ENCODE measurements around the gene CLCN1. TPM values are rescaled to one million over a fixed set of nuclear protein-coding genes. Genes with fewer than 3 reads are reported as not detected.

CLCN1 gene
- total RNA-seq, 2 experiments from 2014 or later: not detected

DNA sequence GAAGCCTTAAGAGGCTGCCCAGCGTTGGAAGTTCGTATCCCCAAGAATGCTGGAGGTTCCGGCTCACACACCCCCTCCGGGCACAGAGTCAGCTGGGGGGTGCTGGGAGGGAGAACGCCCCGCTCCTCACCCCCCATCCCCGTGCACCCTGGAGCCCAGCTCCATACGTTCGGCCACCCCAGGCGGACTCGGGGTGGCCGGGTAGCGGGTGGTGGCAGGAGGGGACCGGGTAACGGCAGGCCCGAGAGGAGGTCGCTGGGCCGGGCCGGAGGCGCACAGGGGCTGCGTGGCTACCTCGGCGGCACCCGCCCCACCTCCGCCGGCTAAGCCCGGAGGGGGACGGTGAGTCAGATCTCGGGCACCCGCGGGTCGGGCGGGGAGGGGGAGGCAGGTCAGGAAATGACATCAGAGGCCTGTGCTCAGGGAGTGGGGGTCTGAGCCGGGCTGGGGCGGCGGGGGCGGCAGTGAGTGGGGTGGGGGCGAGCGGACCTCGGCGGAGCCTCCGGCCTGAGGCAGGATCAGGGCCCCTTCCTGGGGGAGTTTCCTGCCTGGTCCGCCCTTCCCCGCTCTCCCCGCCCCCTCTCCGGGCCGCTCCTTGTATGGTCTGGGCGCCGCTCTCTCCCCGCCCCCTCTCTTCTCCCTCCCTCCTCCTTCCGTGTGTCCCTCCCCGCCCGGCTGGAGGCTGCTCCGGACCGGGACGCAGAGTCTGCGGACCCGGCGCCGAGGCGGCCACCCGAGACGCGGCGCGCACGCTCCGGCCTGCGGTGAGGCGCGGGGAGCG is 64.9 kb downstream of the CLCN1 start, which contains the start of gene ZYX:
ZYX (plus strand) TSS at position 700 of the 781 bp plus-strand sequence. CDS start 227 bp downstream, outside the sequence.
- no peaks in the 10 kb centered on the region for H3K79me2 ChIP-seq (ENCODE audit: insufficient read depth, low read depth, low read length)
- no peaks in the 10 kb centered on the region for H4K20me1 ChIP-seq (ENCODE audit: insufficient read depth, low read length)
- no peaks in the 10 kb centered on the region for H3K9me2 ChIP-seq (ENCODE audit: insufficient read depth, low read length)
- peak within 1 kb of the TSS; percentile 98 for H3K4me2 ChIP-seq (ENCODE audit: low read length)
- peak; percentile 50 for DNase-seq (ENCODE audit: low spot score)
- peak within 1 kb of the TSS; percentile 90 for H2AFZ ChIP-seq (ENCODE audit: low read length)
- no peaks in the 10 kb centered on the region for H3K9me3 ChIP-seq (ENCODE audit: low read length)
- no peaks in the 10 kb centered on the region for H3K36me3 ChIP-seq (ENCODE audit: insufficient read depth, low read length)
- H3K27ac ChIP-seq (ENCODE audit: low read depth, low read length, poor library complexity, severe bottlenecking): no peak within 1 kb of the TSS
- POLR2A ChIA-PET: no interaction called here
- no TSS peak for BruUV-seq (replicated peaks)
- intact Hi-C loops (cut with micrococcal nuclease; ENCODE audit: unreplicated experiment): loop anchor here (1.0 kb wide), 1 partner anchor 35 kb away; no protein-coding TSS in a partner anchor
- H3K4me1 ChIP-seq (ENCODE audit: insufficient read depth, low read length, poor library complexity, severe bottlenecking): no peaks in the 10 kb centered on the region
- CTCF ChIA-PET (ENCODE audit: unreplicated experiment): interaction anchor here (0.7 kb wide), 1 partner anchor 27 kb away, joined by 3 read pairs; no protein-coding TSS in a partner anchor
- TF ChIP-seq EZH2phosphoT487 (IDR thresholded peaks at IDR 0.05; ENCODE audit: borderline replicate concordance, low read depth, low read length): no peak
- TF ChIP-seq, protein P1, sequence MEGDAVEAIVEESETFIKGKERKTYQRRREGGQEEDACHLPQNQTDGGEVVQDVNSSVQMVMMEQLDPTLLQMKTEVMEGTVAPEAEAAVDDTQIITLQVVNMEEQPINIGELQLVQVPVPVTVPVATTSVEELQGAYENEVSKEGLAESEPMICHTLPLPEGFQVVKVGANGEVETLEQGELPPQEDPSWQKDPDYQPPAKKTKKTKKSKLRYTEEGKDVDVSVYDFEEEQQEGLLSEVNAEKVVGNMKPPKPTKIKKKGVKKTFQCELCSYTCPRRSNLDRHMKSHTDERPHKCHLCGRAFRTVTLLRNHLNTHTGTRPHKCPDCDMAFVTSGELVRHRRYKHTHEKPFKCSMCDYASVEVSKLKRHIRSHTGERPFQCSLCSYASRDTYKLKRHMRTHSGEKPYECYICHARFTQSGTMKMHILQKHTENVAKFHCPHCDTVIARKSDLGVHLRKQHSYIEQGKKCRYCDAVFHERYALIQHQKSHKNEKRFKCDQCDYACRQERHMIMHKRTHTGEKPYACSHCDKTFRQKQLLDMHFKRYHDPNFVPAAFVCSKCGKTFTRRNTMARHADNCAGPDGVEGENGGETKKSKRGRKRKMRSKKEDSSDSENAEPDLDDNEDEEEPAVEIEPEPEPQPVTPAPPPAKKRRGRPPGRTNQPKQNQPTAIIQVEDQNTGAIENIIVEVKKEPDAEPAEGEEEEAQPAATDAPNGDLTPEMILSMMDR (conservative IDR thresholded peaks at IDR 0.05; ENCODE audit: low read length): no peak
- H3K4me3 ChIP-seq (ENCODE audit: low read depth, low read length, poor library complexity, severe bottlenecking): peak within 1 kb of the TSS; percentile 76

DNA sequence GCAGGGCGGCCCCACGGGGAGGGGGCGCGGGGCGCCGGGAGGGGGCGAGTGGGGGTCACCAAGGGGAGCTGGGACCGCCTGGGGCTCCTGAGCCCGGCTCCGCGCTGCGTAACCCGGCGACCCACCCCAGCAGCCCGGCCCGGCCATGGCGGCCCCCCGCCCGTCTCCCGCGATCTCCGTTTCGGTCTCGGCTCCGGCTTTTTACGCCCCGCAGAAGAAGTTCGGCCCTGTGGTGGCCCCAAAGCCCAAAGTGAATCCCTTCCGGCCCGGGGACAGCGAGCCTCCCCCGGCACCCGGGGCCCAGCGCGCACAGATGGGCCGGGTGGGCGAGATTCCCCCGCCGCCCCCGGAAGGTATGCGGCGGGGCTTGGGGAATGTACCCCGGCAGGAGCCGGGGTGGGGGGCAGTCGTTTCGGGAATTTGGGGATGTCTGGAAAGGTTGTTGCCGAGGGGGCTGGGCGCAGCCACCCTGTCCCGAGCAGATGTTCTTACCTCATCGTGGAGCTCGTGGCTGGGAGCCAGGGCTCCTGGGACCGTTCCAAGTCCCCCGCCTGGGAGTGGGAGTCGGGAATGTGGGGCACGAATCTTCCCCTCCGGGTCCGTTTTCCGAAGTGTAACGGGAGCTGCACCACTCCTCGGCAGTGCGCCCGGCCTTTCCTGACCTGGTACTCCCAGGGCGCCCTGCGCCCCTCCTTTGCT is 65.7 kb downstream of the CLCN1 start:
- Histone ChIP-seq H3K9me2 (ENCODE audit: insufficient read depth, low read length) (no peaks in the 10 kb centered on the region), H3K36me3 (ENCODE audit: insufficient read depth, low read length) (no peaks in the 10 kb centered on the region), H3K4me3 (ENCODE audit: low read depth, low read length, poor library complexity, severe bottlenecking) (peak overlapping the region; percentile 76), H3K9me3 (ENCODE audit: low read length) (no peaks in the 10 kb centered on the region), H2AFZ (ENCODE audit: low read length) (peak overlapping the region; percentile 90; the same call in 1 of the 2 replicates), H4K20me1 (ENCODE audit: insufficient read depth, low read length) (no peaks in the 10 kb centered on the region), H3K79me2 (ENCODE audit: insufficient read depth, low read depth, low read length) (no peaks in the 10 kb centered on the region), H3K4me1 (ENCODE audit: insufficient read depth, low read length, poor library complexity, severe bottlenecking) (no peaks in the 10 kb centered on the region), H3K4me2 (ENCODE audit: low read length) (peak overlapping the region; percentile 98), H3K27ac (ENCODE audit: low read depth, low read length, poor library complexity, severe bottlenecking) (no peak overlapping the region)
- BruUV-seq (replicated peaks): no TSS peak
- CTCF ChIA-PET (ENCODE audit: unreplicated experiment): interaction anchor here (0.6 kb wide), 1 partner anchor 10 kb away, joined by 3 read pairs; no protein-coding TSS in a partner anchor
- DNase-seq (ENCODE audit: low spot score): no peak
- intact Hi-C loops (cut with micrococcal nuclease; ENCODE audit: unreplicated experiment): no loop called here
- POLR2A ChIA-PET: no interaction called here
- TF ChIP-seq, protein P1 (conservative IDR thresholded peaks at IDR 0.05; ENCODE audit: low read length): no peak

All from OCI-LY7 (cell line).